Nephron progenitor cell (in vitro differentiated cells): ENCODE measurements around the gene TCP11.
A peak's percentile ranks its signal among the peaks of the same experiment; 100 is the strongest.

Source experiments
- DNase-seq: peaks from one replicate; pipeline ENCODE4 v3.0.0; 2021
- H3K27ac Mint-ChIP-seq: 2 replicates; pipeline ENCODE4 v1.8.0; 2021; ENCODE audit warnings: mild to moderate bottlenecking, moderate library complexity, mixed read lengths
- H3K27me3 Mint-ChIP-seq: 2 replicates; pipeline ENCODE4 v1.8.0; 2021; ENCODE audit warnings: mild to moderate bottlenecking, low read depth, mixed read lengths; ENCODE audit not compliant: poor library complexity
- H3K36me3 Mint-ChIP-seq: 2 replicates; pipeline ENCODE4 v1.8.0; 2021; ENCODE audit warnings: low read depth, mixed read lengths
- H3K4me1 Mint-ChIP-seq: 2 replicates; pipeline ENCODE4 v1.8.0; 2021; ENCODE audit warnings: mixed read lengths
- H3K4me3 Mint-ChIP-seq: 2 replicates; pipeline ENCODE4 v1.8.0; 2021; ENCODE audit warnings: mild to moderate bottlenecking, moderate library complexity, mixed read lengths
- H3K9me3 Mint-ChIP-seq: 2 replicates; pipeline ENCODE4 v1.8.0; 2021; ENCODE audit warnings: mild to moderate bottlenecking, moderate library complexity, mixed read lengths
- CTCF ChIP-seq: fragments of 200-600 bp; sonication (generic); IDR thresholded peaks from 2 replicates; pipeline ENCODE4 v1.5.0; 2021; ENCODE audit warnings: antibody characterized with exemption

The TCP11 gene

GRCh38 chr6:35164868-35165267 is 23.7 kb upstream of the TCP11 start:
- peaks cover 93% of the 10 kb centered on the region for H3K4me1 Mint-ChIP-seq
- no peak for TF ChIP-seq CTCF
- no peak for DNase-seq
- H3K9me3 Mint-ChIP-seq, result peaks cover 6% of the 10 kb centered on the region
- no peak overlapping the region for H3K27ac Mint-ChIP-seq
- H3K27me3 Mint-ChIP-seq, result no peaks in the 10 kb centered on the region
- H3K4me3 Mint-ChIP-seq, result no peak overlapping the region
- H3K36me3 Mint-ChIP-seq, result peaks cover 9% of the 10 kb centered on the region

- H3K27ac Mint-ChIP-seq, result peak overlapping the region; percentile 57
- H3K36me3 Mint-ChIP-seq, result peaks cover 9% of the 10 kb centered on the region
- no peaks in the 10 kb centered on the region for H3K27me3 Mint-ChIP-seq
- peaks cover under 1% of the 10 kb centered on the region for H3K9me3 Mint-ChIP-seq
- H3K4me3 Mint-ChIP-seq, result no peak overlapping the region
- DNase-seq, result no peak
- peaks cover 93% of the 10 kb centered on the region for H3K4me1 Mint-ChIP-seq
- no peak for TF ChIP-seq CTCF
Observed at GRCh38 chr6:35164277-35164676, 23.1 kb upstream of the TCP11 start.

DNA sequence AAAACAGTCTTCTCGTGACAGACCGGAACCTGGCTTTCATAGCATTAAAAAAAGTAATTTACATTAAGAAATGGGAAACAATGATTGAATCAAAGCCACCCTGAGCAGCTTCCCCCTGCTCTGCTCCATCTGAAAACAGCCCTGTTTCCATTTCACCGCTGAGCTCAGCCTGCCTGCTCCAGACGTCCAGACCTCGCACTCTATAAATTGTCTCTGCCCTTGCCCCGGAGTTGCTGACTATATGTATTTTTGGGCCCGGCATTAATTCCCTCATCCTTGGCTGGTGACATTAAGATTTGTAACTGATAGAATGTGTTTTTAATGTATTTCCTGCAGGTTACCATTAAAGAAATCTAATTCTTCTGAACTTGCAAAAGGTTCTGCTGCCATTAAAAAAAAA is 22.7 kb upstream of the TCP11 start:
- Mint-ChIP-seq H3K36me3 (peaks cover 9% of the 10 kb centered on the region), H3K27me3 (no peaks in the 10 kb centered on the region), H3K4me3 (no peak overlapping the region), H3K4me1 (peaks cover 88% of the 10 kb centered on the region), H3K27ac (peak overlapping the region; percentile 47), H3K9me3 (no peaks in the 10 kb centered on the region)
- no peak for DNase-seq
- TF ChIP-seq CTCF, result no peak

GRCh38 chr6:35161776-35162607 is 20.9 kb upstream of the TCP11 start:
- Mint-ChIP-seq H3K27me3 (no peaks in the 10 kb centered on the region), H3K9me3 (no peaks in the 10 kb centered on the region), H3K4me3 (no peak overlapping the region), H3K27ac (peak overlapping the region; percentile 66), H3K4me1 (peaks cover 73% of the 10 kb centered on the region), H3K36me3 (peaks cover 9% of the 10 kb centered on the region)
- TF ChIP-seq CTCF, result no peak
- DNase-seq, result peak; percentile 32

- DNase-seq, result no peak
- Mint-ChIP-seq H3K4me1 (peaks cover 67% of the 10 kb centered on the region), H3K4me3 (peak overlapping the region; percentile 14), H3K36me3 (peaks cover 9% of the 10 kb centered on the region), H3K27me3 (no peaks in the 10 kb centered on the region), H3K9me3 (no peaks in the 10 kb centered on the region), H3K27ac (no peak overlapping the region)
- TF ChIP-seq CTCF, result no peak
Observed at GRCh38 chr6:35161266-35161665, 20.1 kb upstream of the TCP11 start.

- no peaks in the 10 kb centered on the region for H3K9me3 Mint-ChIP-seq
- no peak overlapping the region for H3K4me3 Mint-ChIP-seq
- peaks cover 9% of the 10 kb centered on the region for H3K36me3 Mint-ChIP-seq
- no peak for TF ChIP-seq CTCF
- no peak for DNase-seq
- H3K4me1 Mint-ChIP-seq, result peaks cover 61% of the 10 kb centered on the region
- H3K27me3 Mint-ChIP-seq, result no peaks in the 10 kb centered on the region
- H3K27ac Mint-ChIP-seq, result no peak overlapping the region
Observed at GRCh38 chr6:35160642-35161041, 19.5 kb upstream of the TCP11 start.
